A549 (cell line): ENCODE results near the gene CCDC87. TPM values are rescaled to one million over a fixed set of nuclear protein-coding genes. Genes with fewer than 3 reads are reported as not detected.

Experiments
- ATAC-seq, 2 experiments: fragments of 200-7000 bp in 1 of 2; fragments of >200 bp in 1 of 2; cut with Nextera tagmentation in 1 of 2; cut with Tn5 transposase in 1 of 2; 3 replicates each; pipeline versions ENCODE4 v1.8.0 to v1.9.1; 2018 to 2020; ENCODE audit warnings: mild to moderate bottlenecking in 1 of 2, moderate library complexity in 1 of 2
- CTCF ChIA-PET: fragments of 300-600 bp; sonication (Branson Sonifier 250); formaldehyde crosslinking; extraction: SDS; loops from one replicate; lab custom pipeline; 2021; ENCODE audit warnings: antibody characterized with exemption, inconsistent platforms; lab: Yijun Ruan, JAX
- POLR2A ChIA-PET: fragments of 350-600 bp; formaldehyde crosslinking; extraction: SDS; loops from one replicate; lab custom pipeline; 2021; ENCODE audit warnings: antibody characterized with exemption, inconsistent platforms; lab: Yijun Ruan, JAX
- DNase-seq, 2 experiments: peaks; one replicate each; pipeline versions ENCODE4 v3.0.0 to v3.0.0-alpha.2; 2011 to 2016; ENCODE audit warnings: low read depth in 1 of 2, low spot score in 1 of 2
- FAIRE-seq: peaks from 2 replicates; lab custom pipeline; 2011; peaks lifted over from hg19 to GRCh38; lab: Jason Lieb, UNC
- H3K27ac ChIP-seq, 2 experiments: fragments of >200 bp; sonication (Bioruptor Twin); formaldehyde crosslinking; 3 replicates each; pipeline ENCODE4 v1.5.1; 2016 to 2017
- H3K4me1 ChIP-seq: fragments of >200 bp; sonication (Bioruptor Twin); formaldehyde crosslinking; 3 replicates; pipeline ENCODE4 v1.6.1; 2016
- H3K4me2 ChIP-seq: fragments of >200 bp; sonication (Bioruptor Twin); formaldehyde crosslinking; 3 replicates; pipeline ENCODE4 v1.6.1; 2016
- H3K4me3 ChIP-seq: fragments of >200 bp; sonication (Bioruptor Twin); formaldehyde crosslinking; 3 replicates; pipeline ENCODE4 v1.5.1; 2016
- H3K9me3 ChIP-seq: fragments of >200 bp; sonication (Bioruptor Twin); formaldehyde crosslinking; 3 replicates; pipeline ENCODE4 v1.6.1; 2016
- CBX8 ChIP-seq: fragments of 200-600 bp; sonication (generic); IDR thresholded peaks from 2 replicates; pipeline ENCODE4 v1.6.1; 2016
- CEBPB ChIP-seq, 2 experiments: fragments of >200 bp in 1 of 2; sonication (Bioruptor Twin) in 1 of 2; formaldehyde crosslinking in 1 of 2; IDR thresholded peaks; 2 replicates each; pipeline ENCODE4 v1.6.1; 2012 to 2016
- CHD2 ChIP-seq: fragments of 150-350 bp; IDR thresholded peaks from 2 replicates; pipeline ENCODE4 v1.6.1; 2014; ENCODE audit warnings: low read length; ENCODE audit not compliant: partially characterized antibody
- EHF ChIP-seq: fragments of 250-450 bp; sonication (Bioruptor Pico); IDR thresholded peaks from 2 replicates; pipeline ENCODE4 v1.5.0; 2020; ENCODE audit warnings: mild to moderate bottlenecking
- EP300 ChIP-seq, 2 experiments: fragments of >200 bp; sonication (Bioruptor Twin); formaldehyde crosslinking; IDR thresholded peaks; 2 replicates in 1 of 2; 3 replicates in 1 of 2; pipeline ENCODE4 v1.6.1; 2016 to 2017
- FOSB ChIP-seq: fragments of 250-450 bp; sonication (Bioruptor Pico); IDR thresholded peaks from 2 replicates; pipeline ENCODE4 v1.5.0; 2020; ENCODE audit warnings: mild to moderate bottlenecking, moderate library complexity
- HDAC2 ChIP-seq: fragments of 200-600 bp; sonication (generic); IDR thresholded peaks from 2 replicates; pipeline ENCODE4 v1.6.1; 2016
- HOXB5 ChIP-seq: fragments of 250-450 bp; sonication (Bioruptor Pico); IDR thresholded peaks from 2 replicates; pipeline ENCODE4 v1.5.0; 2020; ENCODE audit warnings: mild to moderate bottlenecking, moderate library complexity
- JUNB ChIP-seq: fragments of >200 bp; sonication (Bioruptor Twin); formaldehyde crosslinking; IDR thresholded peaks from 2 replicates; pipeline ENCODE4 v1.6.1; 2016
- KDM1A ChIP-seq: fragments of 200-600 bp; sonication (generic); IDR thresholded peaks from 2 replicates; pipeline ENCODE4 v1.6.1; 2016; ENCODE audit warnings: low read depth, mild to moderate bottlenecking
- NPAS2 ChIP-seq: fragments of 250-450 bp; sonication (Bioruptor Pico); IDR thresholded peaks from 2 replicates; pipeline ENCODE4 v1.8.0; 2022; ENCODE audit warnings: mild to moderate bottlenecking, moderate library complexity, borderline replicate concordance
- NR3C1 ChIP-seq: fragments of >200 bp; sonication (Bioruptor Twin); formaldehyde crosslinking; IDR thresholded peaks from 3 replicates; pipeline ENCODE4 v1.6.1; 2017
- PHF8 ChIP-seq: fragments of 200-600 bp; sonication (generic); IDR thresholded peaks from 2 replicates; pipeline ENCODE4 v1.6.1; 2016; ENCODE audit warnings: low read depth, mild to moderate bottlenecking, antibody characterized with exemption, moderate library complexity, borderline replicate concordance
- POLR2AphosphoS2 ChIP-seq: conservative IDR thresholded peaks from 2 replicates; pipeline ENCODE4 v1.6.1; 2012; ENCODE audit warnings: low read length, improper control_type of control experiment, inconsistent platforms
- SMC3 ChIP-seq: fragments of >200 bp; sonication (Bioruptor Twin); formaldehyde crosslinking; IDR thresholded peaks from 3 replicates; pipeline ENCODE4 v1.6.1; 2018; ENCODE audit warnings: inconsistent platforms
- SREBF2 ChIP-seq: fragments of 450-650 bp; IDR thresholded peaks from 2 replicates; pipeline ENCODE4 v1.6.1; 2014; ENCODE audit warnings: mild to moderate bottlenecking, moderate library complexity
- ZSCAN20 ChIP-seq: fragments of 250-450 bp; sonication (Bioruptor Pico); IDR thresholded peaks from 2 replicates; pipeline ENCODE4 v1.8.0; 2022; ENCODE audit warnings: mild to moderate bottlenecking, moderate library complexity
- WGBS: methylation state at CpG from one replicate; pipeline ENCODE4 v1.1.6; 2017; ENCODE audit errors: missing lambda C conversion rate; 5-methylcytosine and 5-hydroxymethylcytosine counted together
- polyA plus RNA-seq, 4 experiments: library from polyadenylated mRNA; depleted of rRNA in 3 of 4; stranded (reverse); fragments of >200 nt; fragmentation: RNase III in 1 of 4; extraction: RNeasy Plus Mini Kit Qiagen cat#74134 plus additional on column Dnase treatment in 1 of 4; gene quantifications; 2 replicates in 3 of 4; 3 replicates in 1 of 4; pipeline ENCODE4 v1.2.3, GENCODE V29; 2011 to 2017
- TF ChIP-seq, protein P1 (sequence below): fragments of >200 bp; sonication (Bioruptor Twin); formaldehyde crosslinking; IDR thresholded peaks from 3 replicates; pipeline ENCODE4 v1.6.1; 2016
- TF ChIP-seq, protein P2 (sequence below): fragments of 250-450 bp; sonication (Bioruptor Pico); IDR thresholded peaks from 2 replicates; pipeline ENCODE4 v1.5.0; 2020; ENCODE audit warnings: low read depth, mild to moderate bottlenecking, moderate library complexity
- TF ChIP-seq, protein P3 (sequence below): IDR thresholded peaks from 2 replicates; pipeline ENCODE4 v1.6.1; 2012; ENCODE audit warnings: low read depth, borderline replicate concordance
- TF ChIP-seq, protein P4 (sequence below): IDR thresholded peaks from 2 replicates; pipeline ENCODE4 v1.6.1; 2012

The CCDC87 gene
- polyA plus RNA-seq, 2 of the 4 experiments (the other 2 are of a cell fraction), result 0.47 to 0.68 TPM

DNA sequence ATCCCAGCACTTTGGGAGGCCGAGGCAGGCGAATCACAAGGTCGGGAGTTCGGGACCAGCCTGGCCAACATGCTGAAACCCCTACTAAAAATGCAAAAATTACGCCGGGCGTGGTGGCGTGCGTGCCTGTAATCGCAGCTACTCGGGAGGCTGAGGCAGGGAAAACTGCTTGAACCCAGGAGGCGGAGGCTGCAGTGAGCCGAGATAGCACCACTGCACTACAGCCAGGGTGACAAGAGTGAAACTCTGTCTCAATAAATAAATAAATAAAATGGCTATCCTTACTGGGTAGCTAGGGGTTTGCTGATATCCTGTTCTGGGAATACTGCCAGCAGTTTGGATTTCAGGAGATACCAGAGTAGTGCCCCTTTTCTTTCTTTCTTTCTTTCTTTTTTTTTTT, 21.2 kb upstream of the CCDC87 start:
- ChIA-PET CTCF (interaction anchor here (0.9 to 2.4 kb wide), 5 partner anchors 18 to 206 kb away, joined by 3 to 8 read pairs (median 4); partner anchors contain the start of gene RBM4B), POLR2A (interaction anchor here (0.6 to 2.1 kb wide), 2 partner anchors 24 to 815 kb away, joined by 4 to 7 read pairs; partner anchors contain the start of gene RBM4)
- WGBS, result 93% methylated on average over 13 of the region's 13 CpGs
- FAIRE-seq, result no peak
- no peak overlapping the region for H3K4me2 ChIP-seq
- no peak overlapping the region for H3K4me3 ChIP-seq
- no peak for TF ChIP-seq EHF
- no peak for TF ChIP-seq POLR2AphosphoS2
- no peak for TF ChIP-seq CBX8
- TF ChIP-seq CHD2, result no peak
- TF ChIP-seq KDM1A, result no peak
- TF ChIP-seq, protein P1, sequence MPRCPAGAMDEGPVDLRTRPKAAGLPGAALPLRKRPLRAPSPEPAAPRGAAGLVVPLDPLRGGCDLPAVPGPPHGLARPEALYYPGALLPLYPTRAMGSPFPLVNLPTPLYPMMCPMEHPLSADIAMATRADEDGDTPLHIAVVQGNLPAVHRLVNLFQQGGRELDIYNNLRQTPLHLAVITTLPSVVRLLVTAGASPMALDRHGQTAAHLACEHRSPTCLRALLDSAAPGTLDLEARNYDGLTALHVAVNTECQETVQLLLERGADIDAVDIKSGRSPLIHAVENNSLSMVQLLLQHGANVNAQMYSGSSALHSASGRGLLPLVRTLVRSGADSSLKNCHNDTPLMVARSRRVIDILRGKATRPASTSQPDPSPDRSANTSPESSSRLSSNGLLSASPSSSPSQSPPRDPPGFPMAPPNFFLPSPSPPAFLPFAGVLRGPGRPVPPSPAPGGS, result no peak
- peaks cover 9% of the 10 kb centered on the region for H3K4me1 ChIP-seq
- no peak for ATAC-seq
- no peak for DNase-seq
- no peaks in the 10 kb centered on the region for H3K9me3 ChIP-seq
- H3K27ac ChIP-seq, result no peak overlapping the region

DNA sequence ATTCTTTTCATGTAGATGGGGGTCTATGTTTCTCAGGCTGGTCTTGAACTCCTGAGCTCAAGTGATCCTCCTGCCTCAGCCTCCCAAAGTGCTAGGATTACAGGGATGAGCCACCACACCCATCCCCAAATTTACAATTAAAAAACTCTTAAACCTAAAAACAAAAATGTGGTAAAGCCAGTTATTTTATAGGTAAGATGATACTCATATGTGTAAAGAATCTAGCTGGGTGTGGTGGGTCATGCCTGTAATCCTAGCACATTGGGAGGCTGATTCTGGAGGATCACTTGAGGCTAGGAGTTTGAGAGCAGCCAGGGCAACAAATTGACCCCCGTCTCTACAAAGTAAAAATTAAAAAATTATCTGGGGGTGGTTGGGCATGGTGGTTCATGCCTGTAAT, 19.6 kb upstream of the CCDC87 start:
- no peak overlapping the region for H3K4me2 ChIP-seq
- no peak for TF ChIP-seq CEBPB (IDR thresholded peaks at IDR 0.05)
- no peak for TF ChIP-seq POLR2AphosphoS2
- TF ChIP-seq CBX8, result no peak
- no peak for TF ChIP-seq SMC3
- TF ChIP-seq HDAC2, result no peak
- no peak for TF ChIP-seq JUNB
- no peak for TF ChIP-seq FOSB (CRISPR knock-in tag)
- TF ChIP-seq NR3C1, result no peak
- no peak for TF ChIP-seq PHF8
- TF ChIP-seq EP300 (IDR thresholded peaks at IDR 0.05), result no peak
- TF ChIP-seq EHF, result no peak
- TF ChIP-seq, protein P2, sequence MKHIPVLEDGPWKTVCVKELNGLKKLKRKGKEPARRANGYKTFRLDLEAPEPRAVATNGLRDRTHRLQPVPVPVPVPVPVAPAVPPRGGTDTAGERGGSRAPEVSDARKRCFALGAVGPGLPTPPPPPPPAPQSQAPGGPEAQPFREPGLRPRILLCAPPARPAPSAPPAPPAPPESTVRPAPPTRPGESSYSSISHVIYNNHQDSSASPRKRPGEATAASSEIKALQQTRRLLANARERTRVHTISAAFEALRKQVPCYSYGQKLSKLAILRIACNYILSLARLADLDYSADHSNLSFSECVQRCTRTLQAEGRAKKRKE, result no peak
- no peak for TF ChIP-seq ZSCAN20
- no peak for TF ChIP-seq NPAS2 (CRISPR knock-in tag)
- TF ChIP-seq, protein P3, sequence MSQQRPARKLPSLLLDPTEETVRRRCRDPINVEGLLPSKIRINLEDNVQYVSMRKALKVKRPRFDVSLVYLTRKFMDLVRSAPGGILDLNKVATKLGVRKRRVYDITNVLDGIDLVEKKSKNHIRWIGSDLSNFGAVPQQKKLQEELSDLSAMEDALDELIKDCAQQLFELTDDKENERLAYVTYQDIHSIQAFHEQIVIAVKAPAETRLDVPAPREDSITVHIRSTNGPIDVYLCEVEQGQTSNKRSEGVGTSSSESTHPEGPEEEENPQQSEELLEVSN, result no peak
- no peak for TF ChIP-seq HOXB5 (CRISPR knock-in tag)
- no peak for TF ChIP-seq SREBF2
- TF ChIP-seq, protein P4, sequence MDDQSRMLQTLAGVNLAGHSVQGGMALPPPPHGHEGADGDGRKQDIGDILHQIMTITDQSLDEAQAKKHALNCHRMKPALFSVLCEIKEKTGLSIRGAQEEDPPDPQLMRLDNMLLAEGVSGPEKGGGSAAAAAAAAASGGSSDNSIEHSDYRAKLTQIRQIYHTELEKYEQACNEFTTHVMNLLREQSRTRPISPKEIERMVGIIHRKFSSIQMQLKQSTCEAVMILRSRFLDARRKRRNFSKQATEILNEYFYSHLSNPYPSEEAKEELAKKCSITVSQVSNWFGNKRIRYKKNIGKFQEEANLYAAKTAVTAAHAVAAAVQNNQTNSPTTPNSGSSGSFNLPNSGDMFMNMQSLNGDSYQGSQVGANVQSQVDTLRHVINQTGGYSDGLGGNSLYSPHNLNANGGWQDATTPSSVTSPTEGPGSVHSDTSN, result no peak

More for the DNA sequence above, 19.6 kb upstream of the CCDC87 start:
- ATAC-seq (no peak), DNase-seq (no peak), FAIRE-seq (no peak)
- H3K4me1 ChIP-seq, result peaks cover 10% of the 10 kb centered on the region
- POLR2A ChIA-PET, result no interaction called here
- CTCF ChIA-PET, result interaction anchor here (0.7 to 2.4 kb wide), 4 partner anchors 22 to 66 kb away, joined by 3 to 8 read pairs (median 6); partner anchors contain the start of gene RBM4B
- H3K4me3 ChIP-seq, result no peak overlapping the region
- WGBS, result 67% methylated on average over 1 of the region's 1 CpG
- no peak overlapping the region for H3K27ac ChIP-seq
- H3K9me3 ChIP-seq, result no peaks in the 10 kb centered on the region
